Gastroesophageal sphincter (tissue), 3 donors: ENCODE results near the gene ZNRF4.

ENCODE experiments used
- POLR2A ChIP-seq, 2 donors: fragments of 450-650 bp; IDR thresholded peaks; one replicate each; pipeline ENCODE4 v1.6.1; 2017; ENCODE audit warnings: antibody characterized with exemption in 2 of 2, mild to moderate bottlenecking in 2 of 2, moderate library complexity in 1 of 2
- TF ChIP-seq, protein P1 (sequence below), 4 experiments: fragments of 200-600 bp in 2 of 4; fragments of 450-650 bp in 2 of 4; sonication (generic) in 1 of 4; IDR thresholded peaks; one replicate each; pipeline ENCODE4 v1.5.1; 2017 to 2019; ENCODE audit warnings: antibody characterized with exemption in 4 of 4, mild to moderate bottlenecking in 2 of 4, moderate library complexity in 2 of 4

DNA sequence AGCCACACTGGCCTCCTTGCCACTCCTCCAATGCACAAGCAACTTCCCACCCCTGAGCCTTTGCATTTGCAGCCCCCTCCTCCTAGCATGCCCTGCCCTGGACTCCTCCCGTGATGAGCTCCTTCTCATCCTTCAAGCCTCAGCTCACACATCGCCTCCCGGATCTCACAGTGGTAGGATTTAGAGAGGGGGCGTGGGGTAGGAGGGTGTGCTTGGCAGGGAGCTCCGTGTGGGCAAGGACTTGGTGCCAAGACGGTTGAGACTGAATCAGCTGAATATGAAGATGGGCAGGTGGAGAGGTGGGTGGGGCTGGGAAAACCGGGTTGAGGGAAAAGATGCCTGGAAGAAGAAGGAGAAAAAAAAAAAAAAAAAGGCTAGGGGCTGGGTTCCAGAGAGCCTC is 48.4 kb upstream of the ZNRF4 start:
- TF ChIP-seq, protein P1, sequence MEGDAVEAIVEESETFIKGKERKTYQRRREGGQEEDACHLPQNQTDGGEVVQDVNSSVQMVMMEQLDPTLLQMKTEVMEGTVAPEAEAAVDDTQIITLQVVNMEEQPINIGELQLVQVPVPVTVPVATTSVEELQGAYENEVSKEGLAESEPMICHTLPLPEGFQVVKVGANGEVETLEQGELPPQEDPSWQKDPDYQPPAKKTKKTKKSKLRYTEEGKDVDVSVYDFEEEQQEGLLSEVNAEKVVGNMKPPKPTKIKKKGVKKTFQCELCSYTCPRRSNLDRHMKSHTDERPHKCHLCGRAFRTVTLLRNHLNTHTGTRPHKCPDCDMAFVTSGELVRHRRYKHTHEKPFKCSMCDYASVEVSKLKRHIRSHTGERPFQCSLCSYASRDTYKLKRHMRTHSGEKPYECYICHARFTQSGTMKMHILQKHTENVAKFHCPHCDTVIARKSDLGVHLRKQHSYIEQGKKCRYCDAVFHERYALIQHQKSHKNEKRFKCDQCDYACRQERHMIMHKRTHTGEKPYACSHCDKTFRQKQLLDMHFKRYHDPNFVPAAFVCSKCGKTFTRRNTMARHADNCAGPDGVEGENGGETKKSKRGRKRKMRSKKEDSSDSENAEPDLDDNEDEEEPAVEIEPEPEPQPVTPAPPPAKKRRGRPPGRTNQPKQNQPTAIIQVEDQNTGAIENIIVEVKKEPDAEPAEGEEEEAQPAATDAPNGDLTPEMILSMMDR (IDR thresholded peaks at IDR 0.05) = no peak
- TF ChIP-seq POLR2A (IDR thresholded peaks at IDR 0.05) = no peak
